NOMO-1 (cell line): Measurements from ENCODE around the gene COX7B.
"Not testable (repeated sequence)": the region's sequence is repeated elsewhere in the genome, so short reads cannot be mapped to it uniquely, and the experiment has no call there.

Source experiments
- DNase-seq, 2 experiments: peaks; one replicate each; lab custom pipeline; 2025; ENCODE audit not compliant: unreplicated experiment in 2 of 2; lab: John Stamatoyannopoulos, UW

Gene COX7B

DNA sequence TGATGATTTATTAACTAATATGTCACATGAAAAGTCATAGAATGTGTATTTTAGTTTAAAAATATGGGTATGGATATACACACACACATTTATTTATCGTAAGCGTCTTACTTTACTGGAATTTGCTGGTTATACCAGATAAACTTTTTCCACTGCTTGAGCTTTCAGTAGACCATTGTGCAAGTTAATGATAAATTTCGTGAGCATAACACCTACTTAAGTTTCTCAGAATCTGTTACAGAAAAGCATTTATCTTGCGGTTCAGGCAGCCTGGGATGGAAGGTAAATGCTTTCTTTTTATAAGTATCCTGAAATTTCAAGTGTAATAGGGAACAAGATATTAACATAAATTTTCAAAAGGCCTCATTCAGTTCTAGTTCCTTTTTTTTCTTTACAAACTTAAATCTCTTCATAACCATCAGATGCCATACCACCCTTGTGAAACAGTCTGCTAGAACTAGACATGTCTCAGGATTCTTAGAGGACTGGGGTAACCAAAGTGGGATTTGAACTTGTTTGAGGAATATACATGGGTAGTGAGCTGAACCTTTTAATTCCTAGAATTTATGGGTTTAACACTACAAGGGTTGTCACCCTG lies 38.9 kb downstream of the COX7B start:
- DNase-seq, result peak in 1 of 2 experiments; percentile 29

DNA sequence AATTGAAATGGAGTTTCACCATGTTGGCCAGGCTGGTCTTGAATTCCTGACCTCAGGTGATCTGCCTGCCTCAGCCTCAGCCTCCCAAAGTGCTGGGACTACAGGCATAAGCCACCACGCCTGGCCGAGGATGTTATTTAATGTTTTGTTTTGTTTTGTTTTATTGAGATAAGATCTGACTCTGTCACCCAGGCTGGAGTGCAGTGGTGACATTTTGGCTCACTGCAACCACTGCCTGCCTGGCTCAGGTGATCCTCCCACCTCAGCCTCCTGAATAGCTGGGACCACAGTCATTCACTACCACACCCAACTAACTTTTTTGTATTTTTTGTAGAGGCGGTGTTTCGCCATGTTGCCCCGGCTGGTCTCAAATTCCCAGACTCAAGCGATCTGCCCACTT lies 45.8 kb downstream of the COX7B start:
- not testable (repeated sequence) for DNase-seq

DNA sequence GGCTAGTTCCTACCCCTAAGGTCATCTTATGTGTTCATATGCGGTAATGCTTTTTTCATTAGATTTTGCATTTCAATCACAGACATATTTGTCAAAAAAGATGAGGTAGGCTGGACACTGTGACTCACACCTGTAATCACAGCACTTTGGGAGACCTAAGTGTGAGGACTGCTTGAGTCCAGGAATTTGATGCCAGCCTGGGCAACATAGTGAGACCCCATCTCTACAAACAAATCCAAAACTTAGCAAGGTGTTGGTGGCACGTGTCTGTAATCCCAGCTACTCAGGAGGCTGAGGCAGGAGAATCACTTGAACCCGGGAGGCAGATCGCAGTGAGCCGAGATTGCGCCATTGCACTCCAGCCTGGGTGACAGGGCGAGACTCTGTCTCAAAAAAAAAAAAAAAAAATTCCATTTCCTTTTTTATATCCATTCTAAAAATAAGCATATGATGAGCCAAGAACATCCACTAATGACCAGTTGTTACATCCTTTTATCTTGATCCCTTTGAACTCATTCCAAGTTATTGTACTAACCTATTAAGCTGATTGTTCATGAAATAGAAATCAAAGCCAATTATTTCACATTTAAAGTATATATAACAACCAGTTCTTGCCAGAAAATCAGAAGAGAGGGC lies 46.8 kb downstream of the COX7B start:
- peak in 1 of 2 experiments; percentile 20 for DNase-seq

DNA sequence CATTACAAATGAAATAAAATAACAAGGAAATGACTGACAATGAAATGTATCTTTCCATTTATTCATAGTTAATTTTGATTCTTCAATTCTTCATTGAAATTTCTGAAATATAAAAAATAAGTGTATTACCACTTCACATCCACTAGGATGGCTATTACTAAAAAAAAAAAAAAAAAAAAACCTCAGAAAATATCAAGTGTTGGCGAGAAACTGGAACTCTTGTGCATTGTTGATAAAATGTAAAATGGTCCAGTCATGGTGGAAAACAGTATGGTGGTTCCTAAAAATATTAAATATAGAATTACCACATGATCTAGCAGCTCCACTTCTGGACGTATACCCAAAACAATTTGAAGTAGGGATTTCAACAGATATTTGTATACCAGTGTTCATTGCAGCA lies 47.3 kb downstream of the COX7B start:
- no peak for DNase-seq

DNA sequence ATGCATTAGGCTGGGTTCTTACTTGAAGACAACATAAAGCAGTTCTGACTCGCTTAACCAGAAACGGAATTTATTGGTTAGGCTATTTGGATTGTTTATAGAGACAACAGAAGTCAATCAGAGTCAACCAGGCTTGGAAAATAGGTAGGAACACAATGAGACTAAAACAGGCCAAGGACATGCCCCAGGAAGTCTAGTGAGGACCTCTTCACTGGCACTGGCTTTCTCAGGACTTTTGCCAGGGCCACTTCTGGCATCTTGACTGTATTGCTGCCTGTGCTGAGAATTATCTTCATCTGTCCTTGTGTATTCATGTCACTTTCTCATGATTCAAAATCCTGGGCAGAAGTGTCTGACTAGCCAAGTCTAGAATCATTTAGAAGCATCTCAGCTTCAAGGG lies 50.6 kb downstream of the COX7B start:
- DNase-seq, result no peak

DNA sequence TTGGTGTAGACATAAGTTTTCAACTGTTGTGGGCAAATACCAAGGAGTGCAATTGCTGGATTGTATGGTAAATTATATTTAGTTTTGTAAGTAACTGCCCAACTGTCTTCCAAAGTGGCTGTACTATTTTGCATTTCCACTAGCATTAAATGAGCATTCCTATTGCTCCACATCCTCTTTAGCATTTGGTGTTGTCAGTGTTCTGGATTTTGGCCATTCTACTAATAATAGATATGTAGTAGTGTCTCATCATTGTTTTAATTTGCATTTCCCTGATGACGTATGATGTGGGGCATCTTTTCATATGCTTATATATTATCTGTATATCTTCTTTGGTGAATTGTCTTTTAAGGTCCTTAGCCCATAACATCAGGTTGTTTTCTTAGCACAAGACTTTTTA lies 52.9 kb downstream of the COX7B start:
- DNase-seq, result no peak

DNA sequence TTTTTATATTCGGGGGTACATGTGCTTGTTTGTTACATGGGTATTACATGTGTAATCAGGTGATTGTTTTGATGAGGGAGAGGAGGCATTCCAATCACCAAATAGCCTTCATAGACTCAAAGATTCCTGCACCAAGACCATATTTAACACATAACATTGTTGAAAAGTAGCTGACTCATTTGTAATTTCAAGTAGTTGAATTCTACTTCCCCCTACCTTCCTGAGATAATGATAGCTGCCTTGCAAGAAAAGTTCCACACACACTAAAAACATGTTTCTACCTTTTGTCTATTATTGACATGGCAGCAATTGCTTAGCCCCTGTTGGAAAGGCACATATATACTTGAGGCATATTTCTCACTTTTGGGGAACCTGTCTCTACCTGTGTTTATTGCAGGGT lies 54.0 kb downstream of the COX7B start:
- peak in 1 of 2 experiments; percentile 38 for DNase-seq

DNA sequence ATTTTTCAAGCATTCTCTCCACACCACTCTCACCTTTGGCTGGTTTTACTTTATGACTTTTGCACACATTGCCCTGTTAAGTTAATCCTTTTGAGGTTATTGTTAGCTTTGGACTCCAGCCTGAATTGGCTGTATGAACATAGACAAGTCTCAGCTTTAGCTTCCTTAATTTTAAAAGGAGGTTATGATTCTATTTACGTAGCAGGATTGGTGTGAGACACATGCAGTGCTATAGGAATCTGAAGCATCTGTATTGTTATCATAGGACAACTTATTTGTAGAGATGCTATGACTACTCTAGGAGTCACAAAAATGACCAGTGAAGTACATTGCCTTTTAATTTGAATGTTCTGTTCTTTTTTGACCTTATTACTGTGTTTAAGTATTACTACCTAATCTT lies 54.4 kb downstream of the COX7B start:
- DNase-seq, result no peak
